ENCODE data around the gene MRPL53. TPM values are rescaled to one million over a fixed set of nuclear protein-coding genes. Genes with fewer than 3 reads are reported as not detected.
A peak's percentile ranks its signal among the peaks of the same experiment; 100 is the strongest.

MRPL53 gene
- total RNA-seq (100 to 1,000 TPM in 1 of 7 donors, 10 to 100 TPM in 6; 21.9 to 105 (median 85.1) TPM), polyA plus RNA-seq (10 to 100 TPM; 13.1 to 60.1 TPM)
- long read RNA-seq, donor 1, transcript MRPL53-201 (3 exons, 1,162 nt): major isoform, 17 of 23 reads
- long read RNA-seq, donor 1, partial matches to known transcripts: 4 of 23 reads
- long read RNA-seq, donor 1, other reads (novel, unspliced or antisense): 0 of 23 reads
- long read RNA-seq, donor 2, transcript MRPL53-201 (3 exons, 1,162 nt): major isoform, 44 of 46 reads
- long read RNA-seq, donor 2, partial matches to known transcripts: 0 of 46 reads
- long read RNA-seq, donor 2, other reads (novel, unspliced or antisense): 0 of 46 reads
- long read RNA-seq, donor 3, transcript MRPL53-202 (2 exons, 386 nt): minor isoform, 6 of 74 reads
- long read RNA-seq, donor 3, transcript MRPL53-201 (3 exons, 1,162 nt): major isoform, 48 of 74 reads
- long read RNA-seq, donor 3, partial matches to known transcripts: 18 of 74 reads
- long read RNA-seq, donor 3, other reads (novel, unspliced or antisense): 0 of 74 reads

GRCh38 chr2:74472086-74472944 is at the start of gene MRPL53:
MRPL53 (minus strand) TSS chr2:74472680; CDS start chr2:74472660, 20 bp downstream.
- Histone ChIP-seq H3K4me3 (peak within 1 kb of the TSS; percentile 47), H3K9me3 (no peaks in the 10 kb centered on the region), H3K27ac (peak within 1 kb of the TSS; percentile 53 to 83), H3K27me3 (no peaks in the 10 kb centered on the region), H3K4me1 (ENCODE audit: insufficient read depth) (peaks cover 5% of the 10 kb centered on the region), H3K36me3 (no peaks in the 10 kb centered on the region)
- intact Hi-C loops (cut with DNase I): loop anchor here in 1 of 4 donors (5.0 kb wide), 1 partner anchor 180 kb away; the partner anchor contains the start of gene SEMA4F
- 0 to 1% (median 1%) methylated on average over 66 of the region's 66 CpGs for WGBS, 3 donors
- TF ChIP-seq CTCF (IDR thresholded peaks at IDR 0.05) (no peak), POLR2A (IDR thresholded peaks at IDR 0.05) (peak; percentile 70), EP300 (IDR thresholded peaks at IDR 0.05) (peak; percentile 27)
- DNase-seq: peak; percentile 92 to 97 (median 95)

DNA sequence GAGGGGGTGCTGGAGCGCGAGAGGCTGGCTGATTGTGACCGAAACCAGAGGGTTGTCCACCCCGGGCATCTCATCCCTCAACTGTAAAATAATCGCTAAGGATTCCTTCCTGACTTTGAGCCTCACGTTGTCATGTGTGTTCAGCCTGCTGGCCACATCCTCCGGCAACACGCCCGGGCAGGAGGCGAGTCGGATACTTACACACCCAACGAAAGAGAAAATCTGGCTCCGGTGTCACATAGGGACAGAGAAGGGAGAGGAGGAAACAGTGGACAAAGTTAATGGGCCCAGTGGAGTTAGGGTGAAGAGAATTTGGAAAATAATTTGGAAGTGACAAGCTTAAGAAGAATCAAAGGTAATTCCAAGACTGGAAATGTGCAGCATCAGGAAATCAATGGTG is 44.2 kb upstream of the MRPL53 start:
- Histone ChIP-seq H3K4me3 (no peak overlapping the region), H3K27me3 (peaks cover 18% of the 10 kb centered on the region)
- WGBS, 3 donors: 52 to 63% (median 61%) methylated on average over 13 of the region's 13 CpGs

GRCh38 chr2:74515981-74516633 is 43.6 kb upstream of the MRPL53 start:
- H3K9me3 ChIP-seq: no peaks in the 10 kb centered on the region
- intact Hi-C loops (cut with DNase I): no loop called here
- H3K36me3 ChIP-seq: no peaks in the 10 kb centered on the region
- H3K27me3 ChIP-seq: peaks cover 18% of the 10 kb centered on the region
- H3K27ac ChIP-seq: no peak overlapping the region
- WGBS, 3 donors: 1 to 6% (median 2%) methylated on average over 35 to 72 of the region's 72 CpGs
- no peak for DNase-seq
- TF ChIP-seq EP300 (IDR thresholded peaks at IDR 0.05): no peak
- no peak for TF ChIP-seq POLR2A (IDR thresholded peaks at IDR 0.05)
- TF ChIP-seq CTCF (IDR thresholded peaks at IDR 0.05): no peak
- peaks cover 3% of the 10 kb centered on the region for H3K4me1 ChIP-seq (ENCODE audit: insufficient read depth)
- H3K4me3 ChIP-seq: no peak overlapping the region

More for the DNA sequence above, 44.2 kb upstream of the MRPL53 start:
- Histone ChIP-seq H3K4me1 (ENCODE audit: insufficient read depth) (peaks cover 3% of the 10 kb centered on the region), H3K27ac (no peak overlapping the region), H3K9me3 (no peaks in the 10 kb centered on the region), H3K36me3 (no peaks in the 10 kb centered on the region)
- intact Hi-C loops (cut with DNase I): no loop called here
- DNase-seq: no peak
- TF ChIP-seq CTCF (IDR thresholded peaks at IDR 0.05) (no peak), POLR2A (IDR thresholded peaks at IDR 0.05) (no peak), EP300 (IDR thresholded peaks at IDR 0.05) (no peak)

Measured in ovary (tissue), 10 donors.